ENCODE results near the gene MINK1. TPM values are rescaled to one million over a fixed set of nuclear protein-coding genes. Genes with fewer than 3 reads are reported as not detected.

MINK1 gene
- total and polyA plus RNA-seq, 2 of the 8 experiments (the other 6 are each of a cell fraction or from before 2014, with no cell fraction given): 26.9 to 77.7 TPM

GRCh38 chr17:4901648-4902344 is 68.7 kb downstream of the MINK1 start:
- Histone ChIP-seq H4K5ac (ENCODE audit: insufficient read length, low read depth, low read length) (no peak overlapping the region), H3K4ac (replicated peaks; ENCODE audit: insufficient read length, low read depth, low read length) (no peak overlapping the region), H3K4me3 (ENCODE audit: extremely low read depth in 1 of 4, insufficient read depth in 2 of 4, low read depth in 3 of 4, low read length in 4 of 4) (no peak overlapping the region; a peak in 1 of 8 replicates), H3K56ac (replicated peaks; ENCODE audit: insufficient read length, low read depth, low read length) (no peak overlapping the region), H3K23ac (ENCODE audit: insufficient read length) (no peak overlapping the region), H3K4me1 (replicated peaks in 1 of 4; ENCODE audit: control insufficient read depth in 3 of 4, insufficient read depth in 4 of 4, low read length in 3 of 4) (peaks cover 0 to 13% (median 4%) of the 10 kb centered on the region in 4 experiments; a peak in 6 of 7 replicates), H2BK120ac (replicated peaks; ENCODE audit: low read depth, low read length) (no peak overlapping the region), H3K14ac (ENCODE audit: insufficient read length) (no peak overlapping the region), H3K4me2 (ENCODE audit: insufficient read depth in 1 of 2, low read depth in 2 of 2, low read length in 2 of 2) (peak overlapping the region in 1 of 2 experiments; percentile 51; a peak in 1 of 4 replicates), H3K9me3 (ENCODE audit: insufficient read depth in 2 of 2, low read depth in 1 of 2, low read length in 1 of 2) (no peaks in the 10 kb centered on the region), H2BK20ac (ENCODE audit: low read length) (no peak overlapping the region), H4K8ac (ENCODE audit: extremely low read depth, insufficient read depth, low read length) (no peak overlapping the region; the same call in 1 of the 2 replicates), H2BK5ac (ENCODE audit: low read depth, low read length) (no peak overlapping the region; the same call in 1 of the 2 replicates), H3K23me2 (ENCODE audit: low read depth, low read length) (peaks cover 3% of the 10 kb centered on the region; the same call in 1 of the 2 replicates), H3K79me2 (ENCODE audit: control insufficient read depth in 1 of 2, insufficient read depth in 2 of 2, low read length in 2 of 2) (no peaks in the 10 kb centered on the region), H4K20me1 (replicated peaks in 1 of 2; ENCODE audit: control insufficient read depth in 1 of 2, insufficient read depth in 2 of 2, low read length in 2 of 2) (no peaks in the 10 kb centered on the region), H3K27me3 (replicated peaks in 1 of 4; ENCODE audit: control insufficient read depth in 3 of 4, extremely low read depth in 1 of 4, insufficient read depth in 3 of 4, low read length in 3 of 4) (0 out of 7 replicates have a peak, but pooled peaks cover 0 to 2% (median 0%) of the 10 kb centered on the region in 4 experiments), H3K79me1 (ENCODE audit: low read depth, low read length) (no peaks in the 10 kb centered on the region), H3K36me3 (ENCODE audit: control insufficient read depth in 2 of 4, insufficient read depth in 4 of 4, low read length in 3 of 4) (peaks cover 0 to 1% (median 0%) of the 10 kb centered on the region in 4 experiments; a peak in 2 of 8 replicates), H4K91ac (replicated peaks; ENCODE audit: insufficient read length, low read length) (no peak overlapping the region), H2BK12ac (ENCODE audit: low read depth, low read length) (no peak overlapping the region), H3K27ac (ENCODE audit: low read depth, low read length) (no peak overlapping the region), H3K9ac (replicated peaks in 1 of 4; ENCODE audit: extremely low read depth in 1 of 4, low read depth in 3 of 4, low read length in 3 of 4) (no peak overlapping the region; a peak in 1 of 7 replicates), H3K18ac (ENCODE audit: extremely low read depth, low read length) (no peak overlapping the region), H2AFZ (ENCODE audit: low read length) (no peak overlapping the region), H2AK5ac (ENCODE audit: low read depth, low read length) (no peak overlapping the region), H2BK15ac (ENCODE audit: low read length) (no peak overlapping the region)
- no peak for FAIRE-seq
- DNase-seq (ENCODE audit: low read depth in 1 of 2, low spot score in 2 of 2): no peak
- 80% methylated on average over 48 of the region's 48 CpGs; no CpG with 5 or more reads in 1 of the 2 experiments for WGBS, 2 experiments (ENCODE audit: extremely low coverage in 1 of 2, insufficient coverage in 1 of 2, insufficient read length in 1 of 2, insufficient replicate concordance in 2 of 2, low coverage in 1 of 2, low lambda C conversion rate in 2 of 2, missing lambda C conversion rate in 1 of 2)
- no peak for TF ChIP-seq POLR2A (IDR thresholded peaks at IDR 0.05; ENCODE audit: control extremely low read depth in 1 of 2, low read depth in 2 of 2, low read length in 2 of 2)
- TF ChIP-seq TCF12 (IDR thresholded peaks at IDR 0.05; ENCODE audit: low read depth, low read length): no peak
- TF ChIP-seq TAF1 (IDR thresholded peaks at IDR 0.05; ENCODE audit: low read depth, low read length): no peak
- TF ChIP-seq KDM4A (IDR thresholded peaks at IDR 0.05; ENCODE audit: low read depth, low read length, severe bottlenecking): no peak
- no peak for TF ChIP-seq RXRA (IDR thresholded peaks at IDR 0.05; ENCODE audit: insufficient read depth, low read depth, low read length)
- POLR2A ChIA-PET (ENCODE audit: partially characterized antibody): interaction anchor here (1.6 to 6.4 kb wide), 5 partner anchors 36 to 192 kb away, joined by 3 to 49 read pairs (median 6); partner anchors contain the start of genes ARRB2, PFN1, RNF167 and SLC25A11
- CTCF ChIA-PET (ENCODE audit: partially characterized antibody): interaction anchor here (0.6 to 4.4 kb wide), 11 partner anchors 9 to 335 kb away, joined by 3 to 23 read pairs (median 3); partner anchors contain the start of gene CAMTA2
